HG02623 (cell line): ENCODE data around the gene SURF4.
A peak's percentile ranks its signal among the peaks of the same experiment; 100 is the strongest.

ENCODE experiments used
- ATAC-seq: cut with Tn5 transposase; IDR thresholded peaks from one replicate; pipeline ENCODE4 v1.9.1; 2021; ENCODE audit warnings: moderate library complexity; ENCODE audit not compliant: unreplicated experiment

The SURF4 gene

GRCh38 chr9:133353548-133353947 lies 22.3 kb downstream of the SURF4 start:
- no peak for ATAC-seq

DNA sequence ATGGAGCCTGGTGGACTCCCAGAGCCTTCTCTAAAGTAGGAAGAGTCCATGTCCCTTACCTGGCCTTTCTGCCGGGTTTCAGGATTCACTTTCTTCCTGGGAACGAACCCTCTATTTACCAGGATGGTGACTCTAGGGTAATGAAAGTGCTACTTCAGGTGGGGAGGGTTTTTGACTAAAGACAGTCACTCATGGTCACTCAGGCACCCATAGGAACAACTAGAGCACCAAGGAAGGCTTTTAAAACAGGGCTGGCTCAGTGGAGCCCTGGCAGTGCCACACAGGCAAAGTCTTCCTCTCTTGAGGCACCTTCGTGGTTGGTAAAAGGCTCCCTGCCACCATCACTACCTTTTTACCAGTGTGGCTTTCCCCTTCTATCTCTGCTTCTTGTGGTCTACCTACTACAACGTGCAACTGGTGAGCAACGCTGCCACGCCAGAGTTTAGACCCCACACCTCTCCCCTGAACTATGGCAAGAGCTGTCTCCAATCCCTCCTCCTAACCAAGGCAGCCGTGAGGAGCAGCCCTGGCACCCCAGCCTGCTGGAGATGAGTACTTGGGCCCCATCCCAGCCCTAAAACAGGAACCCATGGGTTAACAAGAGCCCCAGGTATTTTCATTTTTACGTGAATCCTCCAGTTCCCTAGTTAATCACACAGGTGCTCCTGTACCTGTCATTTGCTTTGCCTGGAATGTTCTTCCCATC lies 23.1 kb downstream of the SURF4 start:
- ATAC-seq: no peak

DNA sequence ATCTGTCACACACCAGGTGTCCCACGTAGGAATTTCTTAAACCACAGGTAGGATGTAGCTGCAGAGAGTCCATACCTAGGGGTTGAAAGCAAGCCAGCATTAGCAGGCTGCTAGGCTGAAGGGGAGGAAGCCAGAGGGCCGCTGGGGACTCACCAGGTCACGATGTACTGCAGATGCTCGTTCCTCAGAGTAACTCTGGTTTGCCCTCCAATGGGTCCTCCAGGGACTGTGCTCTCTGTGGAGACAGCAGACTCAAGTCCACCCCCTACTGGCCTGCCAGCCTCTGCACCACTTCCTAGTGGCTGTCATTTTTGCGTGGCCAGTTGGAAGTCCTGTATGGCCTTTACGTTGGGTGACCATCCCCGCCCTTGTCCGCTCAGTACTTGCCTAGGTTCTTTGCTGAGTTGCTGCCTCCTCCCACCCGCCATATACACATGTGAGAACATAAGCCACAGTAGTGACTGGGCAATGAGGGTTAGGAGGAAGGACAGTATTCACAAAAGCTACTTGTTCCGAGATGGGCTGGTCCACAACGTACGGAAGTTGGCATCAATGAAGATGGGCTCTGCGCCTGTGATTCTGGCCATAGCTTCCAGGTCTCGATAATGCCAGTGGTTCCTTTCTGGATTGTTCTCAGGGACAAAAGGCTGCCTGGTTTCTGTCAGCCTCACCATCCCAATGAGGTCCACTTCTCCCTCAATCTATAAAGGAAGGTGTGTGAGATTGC lies 23.8 kb downstream of the SURF4 start:
- no peak for ATAC-seq

GRCh38 chr9:133351526-133351907 lies 24.3 kb downstream of the SURF4 start:
- no peak for ATAC-seq

DNA sequence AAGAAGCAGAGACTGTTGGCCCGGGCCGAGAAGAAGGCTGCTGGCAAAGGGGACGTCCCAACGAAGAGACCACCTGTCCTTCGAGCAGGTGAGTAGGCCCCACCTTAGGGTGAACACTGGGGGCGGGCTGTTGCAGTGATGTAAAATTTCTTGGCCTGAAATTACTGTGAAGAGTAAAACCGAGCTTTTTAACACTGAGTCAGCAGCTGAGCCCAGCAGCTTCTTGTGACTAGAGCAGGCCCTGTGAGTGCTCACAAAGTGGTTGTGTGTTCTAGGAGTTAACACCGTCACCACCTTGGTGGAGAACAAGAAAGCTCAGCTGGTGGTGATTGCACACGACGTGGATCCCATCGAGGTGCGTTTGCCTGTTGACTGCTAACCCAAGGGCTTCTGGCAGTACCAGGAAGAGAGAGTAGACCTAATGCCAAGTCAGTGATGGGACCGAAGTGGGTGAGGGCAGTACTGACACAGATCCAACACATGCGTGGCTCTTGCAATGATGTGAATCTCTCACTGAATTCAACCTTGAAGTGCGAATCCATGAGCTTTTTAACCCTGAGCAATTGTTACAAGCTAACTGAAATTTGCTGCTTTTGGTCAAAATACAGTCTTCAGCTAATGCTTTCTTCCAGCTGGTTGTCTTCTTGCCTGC lies 25.8 kb downstream of the SURF4 start:
- no peak for ATAC-seq

DNA sequence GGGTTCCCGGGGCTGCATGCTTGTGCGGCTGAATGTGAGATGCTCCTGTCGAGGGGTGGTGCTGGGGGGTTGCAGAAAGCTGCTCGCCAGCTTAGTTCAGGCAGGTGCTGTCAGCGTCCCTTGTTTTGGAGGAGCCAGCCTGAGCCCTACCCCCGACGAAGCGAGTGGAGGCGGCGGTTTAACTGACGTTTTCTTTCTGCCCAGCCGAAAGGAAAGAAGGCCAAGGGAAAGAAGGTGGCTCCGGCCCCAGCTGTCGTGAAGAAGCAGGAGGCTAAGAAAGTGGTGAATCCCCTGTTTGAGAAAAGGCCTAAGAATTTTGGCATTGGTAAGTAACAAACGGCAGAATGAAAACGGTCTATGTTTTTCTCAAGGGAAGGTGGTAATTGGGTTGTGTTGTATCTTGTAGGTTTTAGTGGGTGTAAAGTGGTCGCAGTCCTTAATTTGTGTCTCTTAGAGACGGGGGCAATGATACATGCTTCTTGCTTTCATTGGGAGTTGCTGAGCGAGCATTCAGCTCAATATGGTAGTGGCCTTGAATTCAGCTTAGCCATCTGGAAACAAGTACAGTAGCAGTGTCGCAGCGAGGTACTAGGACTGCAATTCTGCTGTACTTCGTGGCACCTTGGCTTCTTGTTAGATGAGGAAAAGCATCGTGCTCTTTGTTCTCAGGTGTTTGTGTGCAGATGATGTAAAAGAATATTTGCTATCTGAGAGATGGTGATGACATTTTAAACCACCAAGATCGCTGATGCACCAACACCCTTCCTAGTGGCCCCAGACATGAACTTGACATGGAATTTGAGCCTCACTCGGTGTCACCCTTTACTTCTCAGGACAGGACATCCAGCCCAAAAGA lies 26.9 kb downstream of the SURF4 start:
- no peak for ATAC-seq

DNA sequence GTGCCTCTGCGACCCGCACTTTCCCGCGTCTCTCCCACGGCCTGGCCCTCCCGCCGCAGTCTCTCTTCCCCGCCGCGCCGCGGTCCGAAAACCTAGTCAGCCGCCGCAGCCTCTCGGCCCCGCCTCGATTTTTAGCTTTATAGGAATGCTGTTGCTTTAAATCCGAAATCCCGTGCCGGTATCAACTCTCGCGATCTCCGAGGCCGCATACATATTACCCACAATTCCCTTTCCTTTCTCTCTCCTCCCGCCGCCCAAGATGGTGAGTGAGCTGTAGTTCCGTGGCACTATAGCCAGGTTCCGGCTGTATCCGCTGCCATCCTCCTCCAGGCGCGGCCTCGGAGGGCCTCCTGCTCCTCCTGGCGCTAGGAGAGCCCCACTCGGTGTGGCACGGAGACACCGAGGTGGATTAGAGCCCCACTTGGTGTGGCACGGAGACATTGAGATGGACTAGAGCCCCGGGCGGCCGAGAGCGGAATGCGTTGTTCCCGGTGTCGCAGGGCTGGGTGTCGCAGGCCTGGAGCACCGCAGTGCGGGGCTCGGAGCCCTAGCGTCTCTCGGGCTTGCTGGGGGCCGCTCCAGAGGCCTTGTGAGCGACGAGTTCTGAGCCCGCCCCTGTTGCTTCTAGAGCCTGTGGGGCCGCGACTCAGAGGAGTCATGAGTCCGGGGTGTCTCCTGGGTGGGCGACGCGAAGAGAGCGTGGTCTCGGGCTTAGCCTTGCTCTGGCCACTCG lies 27.7 kb downstream of the SURF4 start, which contains the start of the genes MED22 and RPL7A:
TSS of gene MED22 (minus strand) at position 147 of the 733 bp plus-strand sequence. CDS start 1,469 bp downstream, outside the sequence.
TSS of gene RPL7A (plus strand) at position 234 of the 733 bp plus-strand sequence. CDS start at position 260, 26 bp downstream.
- peak; percentile 76 for ATAC-seq

DNA sequence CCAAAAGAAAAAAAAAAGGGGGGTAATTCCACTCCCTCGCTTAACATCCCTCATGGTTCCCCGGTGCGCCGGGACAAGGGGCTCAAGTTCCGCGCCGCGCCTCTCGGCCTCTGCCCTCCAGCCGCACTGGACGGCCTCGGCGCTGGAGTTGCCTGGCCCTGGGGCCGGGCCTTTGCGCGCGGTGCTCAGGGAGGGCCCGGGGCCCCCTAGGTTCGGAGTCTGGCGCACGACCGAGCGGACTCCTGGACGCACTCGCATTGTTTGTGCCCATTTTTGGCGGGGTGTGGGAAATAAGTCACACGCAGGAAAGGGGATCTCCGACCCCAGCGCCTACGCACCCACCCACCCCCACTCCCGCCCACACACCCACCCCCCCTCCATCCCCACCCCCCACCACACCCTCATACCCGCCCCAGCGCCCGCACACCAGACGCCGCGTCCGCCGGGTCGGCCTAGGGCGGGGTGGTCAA lies 28.3 kb downstream of the SURF4 start:
- ATAC-seq: peak; percentile 31

DNA sequence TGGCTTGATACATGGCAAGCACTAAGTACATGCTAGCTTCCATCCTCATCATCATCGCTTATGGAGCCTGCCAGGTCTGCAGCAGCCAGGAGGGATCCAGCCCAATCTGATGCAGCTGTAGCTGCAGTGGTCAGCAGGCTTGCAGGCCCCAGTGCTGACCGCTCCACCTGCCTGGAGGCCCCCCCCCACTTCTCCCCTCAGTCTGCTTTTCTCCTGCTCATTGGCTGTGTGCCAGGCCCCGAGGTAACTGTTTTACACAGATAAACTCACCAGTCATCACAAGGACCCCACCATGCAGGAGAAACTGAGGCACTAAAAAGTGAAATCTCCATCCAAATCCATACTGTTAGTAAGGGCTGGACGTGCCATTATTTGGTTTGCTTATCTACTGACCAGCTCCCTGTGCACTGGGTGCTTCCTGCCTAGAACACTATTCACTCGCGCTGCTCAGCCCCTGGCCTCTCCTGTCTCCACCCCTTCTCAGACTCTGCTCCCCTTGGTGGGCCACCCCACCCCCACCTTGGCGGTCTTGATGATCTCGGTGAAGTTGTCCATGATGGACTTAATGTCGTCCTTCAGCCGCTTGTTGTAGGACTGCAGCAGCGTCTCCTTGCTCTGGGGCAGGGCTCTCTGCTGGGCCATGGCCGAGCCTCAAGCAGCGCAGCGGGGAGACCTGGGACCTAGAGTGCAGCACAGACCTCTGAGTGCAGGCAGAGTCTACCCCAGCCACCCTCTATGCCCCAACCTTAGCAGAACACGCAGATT lies 29.7 kb downstream of the SURF4 start:
- ATAC-seq: no peak

DNA sequence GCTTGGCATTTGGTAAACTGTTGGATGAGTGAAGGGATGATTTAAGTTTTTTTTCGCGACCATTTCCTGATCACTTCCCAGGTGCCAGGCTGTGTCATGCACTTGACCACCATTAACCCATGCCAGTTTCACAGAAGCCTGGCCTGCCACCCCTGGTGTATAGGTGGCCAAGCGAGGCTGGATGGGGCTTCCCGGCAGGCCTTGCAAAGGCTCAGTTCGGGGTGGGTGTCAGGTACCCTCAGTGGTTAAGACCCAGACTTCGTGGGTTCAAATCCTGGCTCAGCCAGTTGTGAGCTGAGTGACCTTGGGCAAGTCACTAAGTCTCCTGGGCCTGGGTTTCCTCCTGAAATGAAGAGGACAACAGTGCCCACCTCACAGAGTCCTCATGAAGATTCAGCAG lies 30.3 kb downstream of the SURF4 start:
- ATAC-seq: no peak

- no peak for ATAC-seq
These were observed 30.9 kb downstream of the SURF4 start for GRCh38 chr9:133344979-133345378.

- no peak for ATAC-seq
These were observed 31.8 kb downstream of the SURF4 start for GRCh38 chr9:133344071-133344470.

DNA sequence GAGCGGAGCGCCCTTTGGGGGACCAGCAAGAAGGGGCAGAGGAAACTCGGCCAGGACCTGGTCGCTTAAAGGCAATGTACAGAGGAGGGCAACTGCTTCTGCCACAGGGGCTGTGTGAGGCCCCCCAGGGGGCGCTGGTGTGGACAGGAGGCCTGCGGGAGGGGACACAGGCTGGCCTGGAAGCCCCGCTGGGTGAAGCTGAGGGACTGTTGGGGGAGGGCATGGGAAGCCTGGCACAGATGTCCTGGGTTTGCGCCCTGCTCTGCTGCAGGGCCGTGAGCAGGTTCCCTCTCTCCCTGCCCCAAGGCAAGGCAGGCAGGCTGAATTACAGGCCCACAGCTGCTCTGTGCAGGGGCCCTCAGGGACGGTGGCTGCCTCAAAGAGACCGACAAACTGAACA lies 33.3 kb downstream of the SURF4 start:
- ATAC-seq: no peak

DNA sequence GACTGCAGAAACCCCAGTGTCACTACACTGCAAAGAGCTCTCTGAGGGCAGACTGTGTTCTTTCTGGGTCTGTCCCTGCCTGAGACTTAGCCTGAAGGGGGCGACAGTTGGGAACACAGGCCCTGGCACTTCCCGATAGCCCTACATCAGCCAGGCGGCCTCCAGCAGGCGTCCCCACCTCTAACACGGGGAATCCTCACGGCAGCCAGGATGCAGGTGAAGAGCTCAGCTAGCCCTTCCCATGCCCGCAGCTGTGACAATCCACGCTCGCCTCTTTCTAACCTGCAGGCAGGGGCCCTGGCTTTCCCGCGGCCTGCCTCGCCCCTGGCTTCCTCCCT lies 33.8 kb downstream of the SURF4 start:
- no peak for ATAC-seq

GRCh38 chr9:133341369-133342068 lies 34.3 kb downstream of the SURF4 start:
- no peak for ATAC-seq

DNA sequence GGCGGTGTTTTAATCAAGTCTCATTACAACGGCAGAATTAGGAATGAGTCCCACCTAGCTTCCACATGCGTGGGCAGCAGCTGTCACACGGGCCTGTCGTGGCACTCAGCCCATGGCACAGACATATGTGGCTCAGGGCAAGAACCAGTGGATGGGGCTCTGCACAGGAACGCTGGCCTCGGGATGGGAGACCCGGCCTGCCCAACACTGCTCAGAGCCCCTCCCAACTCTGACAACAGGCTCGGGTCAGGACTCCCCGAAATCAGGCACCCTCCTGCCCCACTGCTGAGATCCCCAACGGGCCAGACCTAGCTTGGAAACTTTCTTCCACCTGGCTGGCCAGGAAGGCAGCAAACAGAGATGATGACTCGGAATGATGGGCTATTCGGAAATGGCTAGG lies 34.9 kb downstream of the SURF4 start:
- no peak for ATAC-seq

DNA sequence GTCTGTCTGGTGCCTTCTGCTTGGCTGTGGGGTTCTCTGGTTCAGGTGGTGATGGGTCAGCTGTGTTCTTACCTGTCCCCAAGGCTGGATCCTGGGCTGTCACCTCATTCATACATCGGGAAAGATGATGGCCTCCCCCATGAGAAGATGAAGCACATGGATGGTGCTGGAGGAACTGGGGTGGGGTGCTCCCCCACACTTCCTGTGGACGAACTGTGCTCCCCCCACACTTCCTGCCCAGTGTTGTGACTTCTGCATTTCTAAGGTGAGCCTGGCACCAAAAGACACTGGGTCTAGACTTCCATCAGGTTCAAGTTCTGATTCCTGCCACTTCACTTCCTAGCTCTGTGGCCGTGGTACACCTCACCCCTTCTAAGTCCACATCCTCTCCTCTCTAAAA lies 35.6 kb downstream of the SURF4 start:
- ATAC-seq: no peak

GRCh38 chr9:133339641-133340040 lies 36.2 kb downstream of the SURF4 start:
- ATAC-seq: no peak
